Measurements from ENCODE around the gene GPR132. TPM values are rescaled to one million over a fixed set of nuclear protein-coding genes. Genes with fewer than 3 reads are reported as not detected.
A peak's percentile ranks its signal among the peaks of the same experiment; 100 is the strongest.

The GPR132 gene
- total RNA-seq, 3 donors from 2014 or later (not counting 1 experiment from before 2014, with no cell fraction given), result 18.2 to 30.3 (median 26.7) TPM

DNA sequence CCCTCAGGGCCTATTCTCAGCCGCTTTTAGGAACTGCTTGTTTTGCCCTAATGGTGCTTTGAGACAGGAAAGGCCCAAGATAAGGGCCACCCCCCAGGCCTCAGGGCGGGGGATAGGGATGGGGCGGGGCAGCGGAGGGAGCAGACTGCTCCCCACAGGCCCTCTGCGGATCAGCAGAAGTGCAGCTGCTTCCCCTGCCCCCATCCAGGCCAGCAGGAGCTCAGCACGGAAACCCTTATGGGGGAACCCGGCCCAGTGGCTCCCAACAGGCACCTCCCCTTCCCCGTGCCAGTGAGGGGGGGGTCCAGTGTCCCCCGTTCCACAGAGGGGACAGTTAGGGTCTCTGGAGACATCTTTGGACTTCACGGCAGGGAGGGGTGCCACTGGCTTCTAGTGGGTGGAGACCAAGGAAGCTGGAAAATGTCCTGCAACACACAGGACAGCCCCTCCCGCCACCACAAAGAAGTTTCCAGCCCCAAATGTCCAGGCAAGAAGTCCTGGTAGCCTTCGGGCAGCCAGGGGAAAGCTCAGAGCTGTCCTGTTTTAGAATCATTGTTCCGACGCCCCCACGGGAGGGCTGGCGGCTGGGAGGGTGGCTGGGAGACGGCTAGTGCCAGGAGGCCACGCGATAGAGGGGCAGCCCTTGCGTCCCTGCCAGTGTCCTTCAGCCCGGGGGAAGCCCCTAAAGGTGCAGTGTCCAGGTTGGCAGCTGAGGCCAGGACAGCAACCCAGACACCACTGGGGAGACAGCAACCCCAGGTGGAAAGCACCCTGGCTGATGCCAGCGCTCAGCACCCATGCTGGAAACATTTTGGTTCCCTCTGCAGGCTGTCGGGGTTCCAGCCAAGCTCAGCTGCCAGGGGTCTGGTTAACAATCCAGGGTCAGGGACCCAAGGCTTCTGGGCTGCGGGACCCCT, 10.4 kb upstream of the GPR132 start:
- no peaks in the 10 kb centered on the region for H3K9me3 Mint-ChIP-seq
- Histone ChIP-seq H3K4me1 (ENCODE audit: control insufficient read depth, insufficient read depth, low read length) (peaks cover 48% of the 10 kb centered on the region), H3K9me3 (ENCODE audit: control insufficient read depth, insufficient read depth, low read length) (no peaks in the 10 kb centered on the region), H3K27me3 (ENCODE audit: control insufficient read depth, insufficient read depth, low read length) (no peaks in the 10 kb centered on the region), H3K27ac (ENCODE audit: low read length) (peak overlapping the region; percentile 58), H3K4me3 (ENCODE audit: low read length) (no peak overlapping the region), H3K36me3 (ENCODE audit: control insufficient read depth, insufficient read depth, low read length) (no peaks in the 10 kb centered on the region)
- H3K4me3 Mint-ChIP-seq, result peak overlapping the region; percentile 31
- no peak for TF ChIP-seq CTCF (IDR thresholded peaks at IDR 0.05)
- no peaks in the 10 kb centered on the region for H3K36me3 Mint-ChIP-seq
- WGBS (ENCODE audit: insufficient coverage), result 54% methylated on average over 23 of the region's 24 CpGs
- peak overlapping the region in 1 of 2 donors; percentile 84 for H3K27ac Mint-ChIP-seq
- DNase-seq, result peak in 1 of 2 donors; percentile 49
- intact Hi-C loops (cut with micrococcal nuclease), result no loop called here
- peaks cover 12 to 35% of the 10 kb centered on the region in 2 donors for H3K4me1 Mint-ChIP-seq
- H3K27me3 Mint-ChIP-seq (ENCODE audit: low read depth in 2 of 2), result no peaks in the 10 kb centered on the region
- ATAC-seq, result peak; percentile 61 to 83 (median 65)

DNA sequence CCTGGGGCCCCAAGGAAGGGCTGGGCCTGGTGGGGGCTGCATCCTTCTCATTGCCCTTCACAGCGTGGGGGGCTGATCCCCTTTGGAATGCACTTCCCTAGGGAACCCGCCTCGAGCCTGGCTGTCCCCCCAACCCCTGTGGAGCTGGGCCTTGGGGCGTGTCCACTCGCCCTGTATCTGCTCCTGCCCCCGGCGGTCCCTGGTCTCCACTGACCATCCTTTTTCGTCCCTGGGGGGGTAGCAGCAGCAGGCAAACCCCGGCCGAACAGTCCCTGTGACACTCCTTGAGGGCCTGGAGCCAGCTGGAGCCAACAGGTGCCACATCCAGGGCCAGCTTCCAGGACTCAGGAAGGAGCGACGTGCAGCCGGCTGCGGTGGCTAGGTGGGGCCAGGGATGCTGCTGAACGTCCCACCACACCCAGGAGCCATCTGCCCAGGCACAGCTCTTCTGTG, 9.4 kb upstream of the GPR132 start:
- Histone ChIP-seq H3K4me3 (ENCODE audit: low read length) (no peak overlapping the region), H3K27ac (ENCODE audit: low read length) (no peak overlapping the region), H3K27me3 (ENCODE audit: control insufficient read depth, insufficient read depth, low read length) (no peaks in the 10 kb centered on the region), H3K4me1 (ENCODE audit: control insufficient read depth, insufficient read depth, low read length) (peaks cover 58% of the 10 kb centered on the region), H3K9me3 (ENCODE audit: control insufficient read depth, insufficient read depth, low read length) (no peaks in the 10 kb centered on the region), H3K36me3 (ENCODE audit: control insufficient read depth, insufficient read depth, low read length) (no peaks in the 10 kb centered on the region)
- DNase-seq (no peak), ATAC-seq (no peak)
- TF ChIP-seq CTCF (IDR thresholded peaks at IDR 0.05), result no peak
- Mint-ChIP-seq H3K36me3 (no peaks in the 10 kb centered on the region), H3K9me3 (no peaks in the 10 kb centered on the region), H3K27ac (no peak overlapping the region), H3K4me3 (no peak overlapping the region), H3K27me3 (ENCODE audit: low read depth in 2 of 2) (no peaks in the 10 kb centered on the region), H3K4me1 (peaks cover 12 to 40% of the 10 kb centered on the region in 2 donors)
- intact Hi-C loops (cut with micrococcal nuclease), result no loop called here
- WGBS (ENCODE audit: insufficient coverage), result 82% methylated on average over 15 of the region's 15 CpGs

GRCh38 chr14:105073720-105074600, 8.7 kb upstream of the GPR132 start:
- H3K27me3 Mint-ChIP-seq (ENCODE audit: low read depth in 2 of 2), result no peaks in the 10 kb centered on the region
- H3K4me1 Mint-ChIP-seq, result peaks cover 12 to 43% of the 10 kb centered on the region in 2 donors
- H3K27ac ChIP-seq (ENCODE audit: low read length), result no peak overlapping the region
- H3K9me3 Mint-ChIP-seq, result no peaks in the 10 kb centered on the region
- intact Hi-C loops (cut with micrococcal nuclease), result no loop called here
- WGBS (ENCODE audit: insufficient coverage), result 91% methylated on average over 18 of the region's 18 CpGs
- no peaks in the 10 kb centered on the region for H3K36me3 Mint-ChIP-seq
- no peaks in the 10 kb centered on the region for H3K9me3 ChIP-seq (ENCODE audit: control insufficient read depth, insufficient read depth, low read length)
- peaks cover 64% of the 10 kb centered on the region for H3K4me1 ChIP-seq (ENCODE audit: control insufficient read depth, insufficient read depth, low read length)
- TF ChIP-seq CTCF (IDR thresholded peaks at IDR 0.05), result no peak
- no peaks in the 10 kb centered on the region for H3K36me3 ChIP-seq (ENCODE audit: control insufficient read depth, insufficient read depth, low read length)
- no peak overlapping the region for H3K4me3 ChIP-seq (ENCODE audit: low read length)
- DNase-seq (no peak), ATAC-seq (no peak)
- no peak overlapping the region for H3K27ac Mint-ChIP-seq
- H3K27me3 ChIP-seq (ENCODE audit: control insufficient read depth, insufficient read depth, low read length), result no peaks in the 10 kb centered on the region
- no peak overlapping the region for H3K4me3 Mint-ChIP-seq
